Fibroblast of the conjunctiva (primary cell): ENCODE data around the gene RYR1.
"Not testable (repeated sequence)": the region's sequence is repeated elsewhere in the genome, so short reads cannot be mapped to it uniquely, and the experiment has no call there.

Experiments used
- DNase-seq: peaks from one replicate; pipeline ENCODE4 v3.0.0-alpha.2; 2010; ENCODE audit warnings: low read depth

The RYR1 gene

GRCh38 chr19:38514812-38515633 lies 81.5 kb downstream of the RYR1 start:
- peak; percentile 18 for DNase-seq

- DNase-seq = no peak
Measured at GRCh38 chr19:38515896-38516295, 82.4 kb downstream of the RYR1 start.

- DNase-seq = no peak
Measured at GRCh38 chr19:38516802-38517201, 83.3 kb downstream of the RYR1 start.

GRCh38 chr19:38517321-38517720 lies 83.8 kb downstream of the RYR1 start:
- no peak for DNase-seq

- DNase-seq = not testable (repeated sequence)
Measured at GRCh38 chr19:38517980-38518379, 84.5 kb downstream of the RYR1 start.

- DNase-seq = no peak
Measured at GRCh38 chr19:38519168-38519567, 85.7 kb downstream of the RYR1 start.

- DNase-seq = no peak
Measured at GRCh38 chr19:38519988-38520387, 86.5 kb downstream of the RYR1 start.

- no peak for DNase-seq
Measured at GRCh38 chr19:38522915-38523314, 89.4 kb downstream of the RYR1 start.

GRCh38 chr19:38523319-38523718 lies 89.8 kb downstream of the RYR1 start:
- no peak for DNase-seq

GRCh38 chr19:38524369-38524768 lies 90.9 kb downstream of the RYR1 start:
- DNase-seq = no peak

GRCh38 chr19:38524994-38525634 lies 91.6 kb downstream of the RYR1 start:
- DNase-seq = no peak

- DNase-seq = no peak
Measured at GRCh38 chr19:38526430-38526829, 92.9 kb downstream of the RYR1 start.

GRCh38 chr19:38527466-38528136 lies 94.1 kb downstream of the RYR1 start:
- DNase-seq = no peak

GRCh38 chr19:38528213-38528755 lies 94.8 kb downstream of the RYR1 start:
- no peak for DNase-seq

- no peak for DNase-seq
Measured at GRCh38 chr19:38528931-38529330, 95.4 kb downstream of the RYR1 start.

GRCh38 chr19:38531515-38531914 lies 98.0 kb downstream of the RYR1 start:
- no peak for DNase-seq

- DNase-seq = no peak
Measured at GRCh38 chr19:38532939-38533338, 99.4 kb downstream of the RYR1 start.

GRCh38 chr19:38534574-38534973 lies 101.1 kb downstream of the RYR1 start:
- no peak for DNase-seq

- DNase-seq = no peak
Measured at GRCh38 chr19:38535212-38535611, 101.7 kb downstream of the RYR1 start.

GRCh38 chr19:38537071-38537936 lies 103.8 kb downstream of the RYR1 start:
- DNase-seq = no peak

- no peak for DNase-seq
Measured at GRCh38 chr19:38538386-38538785, 104.9 kb downstream of the RYR1 start.
